GM18507 (cell line): ENCODE results near the gene GSTCD.
"Not testable (repeated sequence)": the region's sequence is repeated elsewhere in the genome, so short reads cannot be mapped to it uniquely, and the experiment has no call there.

ENCODE experiments used
- DNase-seq: peaks from one replicate; pipeline ENCODE4 v3.0.0; 2011; ENCODE audit warnings: low read depth; ENCODE audit not compliant: insufficient read length; ENCODE audit errors: extremely low spot score
- FAIRE-seq: peaks from 2 replicates; lab custom pipeline; 2011; peaks lifted over from hg19 to GRCh38; lab: Jason Lieb, UNC

Gene GSTCD

DNA sequence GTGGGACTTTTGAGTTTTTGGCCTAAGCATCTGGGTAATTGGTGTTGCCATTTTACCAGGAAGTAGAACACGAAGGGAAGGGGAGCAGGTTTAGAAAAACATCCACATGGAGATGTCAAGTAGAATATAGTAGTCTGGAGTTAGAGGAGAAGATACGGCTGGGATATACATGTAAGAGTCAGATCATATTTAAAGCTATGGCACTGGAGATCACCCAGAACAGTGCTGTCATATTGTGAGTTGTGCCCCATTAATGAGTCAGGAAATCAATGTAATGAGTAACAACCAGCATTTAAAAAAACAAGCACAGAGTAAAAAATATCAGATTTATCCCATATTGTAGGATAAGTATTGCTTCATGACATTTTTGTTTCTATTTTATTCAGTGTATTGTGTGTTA is 4.2 kb downstream of the GSTCD start:
- DNase-seq (no peak), FAIRE-seq (peak; percentile 24)

DNA sequence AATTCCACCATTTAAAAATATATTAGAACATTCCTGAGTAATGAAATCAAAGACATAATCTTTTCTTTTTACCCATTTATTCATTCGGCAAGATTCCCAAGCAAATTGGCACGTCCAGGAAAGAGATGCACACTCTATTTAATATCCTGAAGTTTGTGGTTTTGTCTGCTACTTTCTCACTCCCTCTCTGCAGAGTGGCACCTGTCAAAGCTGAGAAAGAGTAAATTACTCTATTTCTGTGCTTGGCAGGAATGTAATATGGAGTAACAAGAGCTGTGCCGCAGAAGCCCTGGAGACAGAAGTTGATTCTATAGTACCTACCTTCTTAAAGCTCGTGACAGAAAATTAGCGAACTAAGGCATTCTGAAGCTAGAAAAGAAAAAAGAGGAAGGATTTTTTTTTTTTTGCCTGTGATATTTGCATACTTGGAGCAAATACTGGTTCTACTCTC is 5.5 kb downstream of the GSTCD start:
- DNase-seq: no peak
- peak; percentile 36 for FAIRE-seq

GRCh38 chr4:105714932-105715331 is 6.3 kb downstream of the GSTCD start:
- no peak for FAIRE-seq
- no peak for DNase-seq

DNA sequence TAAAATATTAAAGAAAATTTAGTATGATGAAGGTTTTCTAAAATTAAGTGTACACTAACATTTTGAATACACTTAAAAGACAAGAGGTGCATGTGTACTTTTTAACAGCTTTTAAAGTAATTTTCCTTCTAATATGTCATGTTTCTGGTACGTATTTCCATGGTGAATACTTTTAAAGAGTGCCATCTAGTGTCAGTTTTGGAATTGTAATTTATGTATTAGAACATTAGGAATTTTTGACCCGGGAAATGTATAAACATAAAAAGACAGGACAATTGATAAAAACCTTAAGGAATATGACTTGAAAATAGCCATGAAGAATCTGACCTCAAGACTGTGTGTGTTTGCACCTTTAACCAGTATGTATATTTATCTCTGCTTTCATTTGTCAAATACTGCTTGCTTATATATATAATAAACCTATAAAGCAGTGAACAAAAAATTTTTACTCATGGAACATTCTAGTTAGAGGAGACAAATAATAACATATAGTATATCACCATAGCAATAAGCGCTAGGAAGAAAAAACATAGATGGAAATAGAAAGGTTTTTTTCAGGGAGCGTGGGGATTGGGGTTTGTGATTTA is 7.2 kb downstream of the GSTCD start:
- peak; percentile 59 for FAIRE-seq
- DNase-seq: no peak

- DNase-seq: no peak
- no peak for FAIRE-seq
These were observed 10.6 kb downstream of the GSTCD start for GRCh38 chr4:105719204-105719603.

GRCh38 chr4:105725623-105726022 is 17.0 kb downstream of the GSTCD start:
- DNase-seq (no peak), FAIRE-seq (no peak)

- not testable (repeated sequence) for DNase-seq, FAIRE-seq
These were observed 21.3 kb downstream of the GSTCD start for GRCh38 chr4:105729895-105730294.

GRCh38 chr4:105735217-105735616 is 26.6 kb downstream of the GSTCD start:
- not testable (repeated sequence) for FAIRE-seq, DNase-seq

GRCh38 chr4:105741548-105741947 is 33.0 kb downstream of the GSTCD start:
- DNase-seq: no peak
- no peak for FAIRE-seq

- FAIRE-seq (no peak), DNase-seq (no peak)
These were observed 39.6 kb downstream of the GSTCD start for GRCh38 chr4:105748222-105748621.

GRCh38 chr4:105751718-105752299 is 43.2 kb downstream of the GSTCD start:
- peak; percentile 24 for FAIRE-seq

DNA sequence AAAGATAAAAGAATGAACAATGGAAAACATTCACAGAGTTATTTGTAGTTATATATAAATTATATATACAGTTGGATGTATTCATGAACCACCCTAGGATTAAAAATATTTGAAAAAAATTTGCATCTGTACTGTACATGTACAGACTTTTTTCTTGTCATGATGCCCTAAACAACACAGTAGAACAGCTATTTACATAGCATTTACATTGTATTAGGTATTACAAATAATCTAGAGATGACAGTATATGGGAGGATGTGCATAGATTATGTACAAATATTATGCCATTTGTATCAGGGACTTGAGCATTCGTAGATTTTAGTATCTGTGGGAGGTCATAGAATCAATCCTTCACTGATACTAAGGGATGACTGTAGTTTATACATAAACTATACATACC is 44.8 kb downstream of the GSTCD start:
- no peak for DNase-seq
- FAIRE-seq: peak; percentile 76

More at GRCh38 chr4:105751718-105752299, 43.2 kb downstream of the GSTCD start:
- DNase-seq: no peak

- FAIRE-seq (peak; percentile 75), DNase-seq (no peak)
These were observed 46.8 kb downstream of the GSTCD start for GRCh38 chr4:105755375-105755774.

GRCh38 chr4:105758958-105759357 is 50.4 kb downstream of the GSTCD start:
- FAIRE-seq (no peak), DNase-seq (no peak)

- no peak for FAIRE-seq
- no peak for DNase-seq
These were observed 57.3 kb downstream of the GSTCD start for GRCh38 chr4:105765690-105766407.

GRCh38 chr4:105767579-105767978 is 59.0 kb downstream of the GSTCD start:
- FAIRE-seq: no peak
- no peak for DNase-seq

GRCh38 chr4:105770524-105770923 is 61.9 kb downstream of the GSTCD start:
- not testable (repeated sequence) for FAIRE-seq, DNase-seq

DNA sequence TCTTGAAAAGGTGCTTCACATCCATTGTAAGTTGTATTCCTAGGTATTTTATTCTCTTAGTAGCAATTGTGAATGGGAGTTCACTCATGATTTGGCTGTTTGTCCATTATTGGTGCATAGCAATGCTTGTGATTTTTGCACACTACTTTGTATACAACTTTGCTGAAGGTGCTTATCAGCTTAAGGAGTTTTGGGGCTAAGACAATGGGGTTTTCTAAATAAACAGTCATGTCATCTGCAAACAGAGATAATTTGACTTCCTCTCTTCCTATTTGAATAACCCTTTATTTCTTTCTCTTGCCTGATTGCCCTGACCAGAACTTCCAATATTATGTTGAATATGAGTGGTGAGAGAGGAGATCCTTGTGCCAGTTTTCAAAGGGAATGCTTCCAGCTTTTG is 63.5 kb downstream of the GSTCD start:
- not testable (repeated sequence) for FAIRE-seq, DNase-seq

- not testable (repeated sequence) for FAIRE-seq, DNase-seq
These were observed 67.3 kb downstream of the GSTCD start for GRCh38 chr4:105775760-105776415.

DNA sequence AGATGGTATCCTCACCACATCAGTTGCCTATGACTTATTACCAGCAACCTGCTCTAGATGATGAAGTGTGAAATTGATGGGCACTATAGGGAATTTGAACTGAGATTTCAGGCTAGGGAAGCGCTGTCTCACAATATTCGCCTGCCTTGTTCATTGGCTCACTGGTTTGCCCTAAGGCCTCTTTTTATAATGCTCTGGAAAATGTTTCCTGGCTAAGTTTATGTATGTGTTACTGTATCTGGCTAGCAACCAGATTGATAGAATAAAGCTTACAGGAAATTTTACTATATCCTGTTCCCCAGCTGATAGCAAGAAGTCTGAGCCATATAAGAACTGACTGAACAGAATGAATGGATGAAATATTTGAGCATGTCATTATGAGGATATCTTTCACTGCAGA is 71.6 kb downstream of the GSTCD start:
- FAIRE-seq: no peak

More for the DNA sequence above, 71.6 kb downstream of the GSTCD start:
- DNase-seq: no peak
